Upper lobe of right lung (tissue), 1 donor: ENCODE data around the gene SPDYE16. TPM values are rescaled to one million over a fixed set of nuclear protein-coding genes. Genes with fewer than 3 reads are reported as not detected.
"Not testable (repeated sequence)": the region's sequence is repeated elsewhere in the genome, so short reads cannot be mapped to it uniquely, and the experiment has no call there.

ENCODE experiments used
- ATAC-seq: fragments of 200-7000 bp; cut with Tn5 transposase; one replicate; pipeline ENCODE4 v1.9.1; 2020; ENCODE audit warnings: mild to moderate bottlenecking, moderate library complexity
- DNase-seq: peaks from one replicate; pipeline ENCODE4 v3.0.0-alpha.2; 2020
- H3K27ac ChIP-seq: fragments of 200-600 bp; one replicate; pipeline ENCODE4 v1.8.0; 2022
- H3K27me3 ChIP-seq: fragments of 200-600 bp; one replicate; pipeline ENCODE4 v1.8.0; 2022; ENCODE audit warnings: mild to moderate bottlenecking
- H3K36me3 ChIP-seq: fragments of 200-600 bp; one replicate; pipeline ENCODE4 v1.8.0; 2022
- H3K4me1 ChIP-seq: fragments of 200-600 bp; one replicate; pipeline ENCODE4 v1.8.0; 2022
- H3K4me3 ChIP-seq: fragments of 200-600 bp; one replicate; pipeline ENCODE4 v1.8.0; 2022; ENCODE audit warnings: mild to moderate bottlenecking
- H3K9me3 ChIP-seq: fragments of 200-600 bp; one replicate; pipeline ENCODE4 v1.8.0; 2022
- CTCF ChIP-seq: fragments of 200-600 bp; IDR thresholded peaks from one replicate; pipeline ENCODE4 v1.8.0; 2022; ENCODE audit warnings: antibody characterized with exemption
- intact Hi-C: fragments of 100-400 bp; cut with DNase I; formaldehyde crosslinking; loops from one replicate; pipeline ENCODE4 v1.11.0; 2022
- total RNA-seq: library from RNA; stranded (reverse); fragmentation: NEBNext Ultra II Directional; extraction: Animal tissue kit (Norgen Biotek cat#: 25700); gene quantifications from one replicate; pipeline ENCODE4 v1.2.1, GENCODE V29; 2021
- donor health status: DM: no; HTN: yes; CAD: no; lungs with severe emphysema.

SPDYE16 gene
- total RNA-seq, 1 donor from 2014 or later, result 0.90 TPM

DNA sequence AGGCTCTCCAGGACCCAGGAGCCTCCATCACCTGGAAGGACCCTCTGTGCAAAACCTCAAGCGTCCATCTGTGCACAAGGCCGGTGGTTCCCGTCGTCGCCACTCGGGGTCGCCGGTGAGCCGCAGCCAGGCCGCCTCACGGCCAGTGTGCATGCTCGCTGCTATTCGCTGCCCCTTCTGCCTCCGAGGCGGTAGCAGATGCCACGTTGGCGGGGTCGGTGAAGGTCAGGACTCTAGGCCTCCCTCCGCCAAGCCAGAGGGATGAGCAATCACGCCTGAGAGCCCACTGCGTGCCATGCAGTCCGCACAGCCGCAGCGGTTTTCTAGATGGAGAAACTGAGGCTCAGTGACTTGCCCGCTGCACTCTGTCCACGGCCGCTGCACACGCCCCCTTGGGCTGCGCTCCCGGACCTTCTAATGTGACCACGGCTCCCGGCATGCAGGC lies 27.1 kb downstream of the SPDYE16 start:
- DNase-seq (peak; percentile 85), ATAC-seq (peak; percentile 72)
- TF ChIP-seq CTCF, result peak; percentile 90
- Histone ChIP-seq H3K27me3 (no peaks in the 10 kb centered on the region), H3K36me3 (no peaks in the 10 kb centered on the region), H3K4me3 (no peak overlapping the region), H3K4me1 (peaks cover 8% of the 10 kb centered on the region), H3K27ac (no peak overlapping the region), H3K9me3 (no peaks in the 10 kb centered on the region)
- intact Hi-C loops, result no loop called here

DNA sequence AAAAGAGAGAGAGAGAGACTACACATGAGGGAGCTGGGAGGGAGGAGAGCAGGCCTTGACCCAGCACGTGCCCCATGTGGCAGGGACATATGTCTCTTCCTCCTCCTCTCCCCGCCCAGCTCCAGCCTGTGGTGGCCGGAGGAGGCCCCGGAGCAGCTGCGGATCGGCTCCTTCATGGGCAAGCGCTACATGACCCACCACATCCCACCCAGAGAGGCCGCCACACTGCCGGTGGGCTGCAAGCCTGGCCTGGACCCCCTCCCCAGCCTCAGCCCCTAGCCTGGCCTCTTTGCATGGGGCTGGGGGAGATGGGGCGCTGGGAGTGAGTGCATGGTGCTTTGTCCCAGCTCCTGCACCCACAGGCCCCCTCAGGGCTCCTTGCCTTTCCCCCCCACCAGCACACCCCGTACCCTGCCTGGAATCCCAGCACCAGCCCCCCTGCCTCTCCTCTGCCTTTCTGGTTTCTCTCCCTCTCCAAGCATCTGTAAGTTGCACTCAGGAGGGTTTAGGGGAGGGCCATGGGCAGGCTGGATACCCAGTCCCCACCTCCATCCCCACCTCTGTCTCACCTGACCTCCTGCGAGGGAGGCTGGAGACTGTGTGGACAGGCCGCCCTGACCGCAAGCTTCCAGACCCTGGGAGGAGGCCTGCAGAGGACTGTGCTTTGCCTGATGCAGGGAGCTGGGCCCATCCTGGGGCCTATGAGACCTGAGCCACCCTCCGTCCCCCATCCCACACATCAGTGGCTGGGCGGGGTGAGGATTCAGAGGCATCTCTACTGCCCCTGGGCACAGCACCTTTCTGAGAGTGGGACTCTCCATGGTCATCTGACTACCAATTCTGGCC lies 27.9 kb downstream of the SPDYE16 start:
- no peak for DNase-seq
- H3K27me3 ChIP-seq, result no peaks in the 10 kb centered on the region
- intact Hi-C loops, result no loop called here
- ATAC-seq, result no peak
- no peaks in the 10 kb centered on the region for H3K9me3 ChIP-seq
- H3K27ac ChIP-seq, result no peak overlapping the region
- H3K4me3 ChIP-seq, result no peak overlapping the region
- no peak for TF ChIP-seq CTCF
- H3K4me1 ChIP-seq, result peaks cover 8% of the 10 kb centered on the region
- H3K36me3 ChIP-seq, result no peaks in the 10 kb centered on the region

DNA sequence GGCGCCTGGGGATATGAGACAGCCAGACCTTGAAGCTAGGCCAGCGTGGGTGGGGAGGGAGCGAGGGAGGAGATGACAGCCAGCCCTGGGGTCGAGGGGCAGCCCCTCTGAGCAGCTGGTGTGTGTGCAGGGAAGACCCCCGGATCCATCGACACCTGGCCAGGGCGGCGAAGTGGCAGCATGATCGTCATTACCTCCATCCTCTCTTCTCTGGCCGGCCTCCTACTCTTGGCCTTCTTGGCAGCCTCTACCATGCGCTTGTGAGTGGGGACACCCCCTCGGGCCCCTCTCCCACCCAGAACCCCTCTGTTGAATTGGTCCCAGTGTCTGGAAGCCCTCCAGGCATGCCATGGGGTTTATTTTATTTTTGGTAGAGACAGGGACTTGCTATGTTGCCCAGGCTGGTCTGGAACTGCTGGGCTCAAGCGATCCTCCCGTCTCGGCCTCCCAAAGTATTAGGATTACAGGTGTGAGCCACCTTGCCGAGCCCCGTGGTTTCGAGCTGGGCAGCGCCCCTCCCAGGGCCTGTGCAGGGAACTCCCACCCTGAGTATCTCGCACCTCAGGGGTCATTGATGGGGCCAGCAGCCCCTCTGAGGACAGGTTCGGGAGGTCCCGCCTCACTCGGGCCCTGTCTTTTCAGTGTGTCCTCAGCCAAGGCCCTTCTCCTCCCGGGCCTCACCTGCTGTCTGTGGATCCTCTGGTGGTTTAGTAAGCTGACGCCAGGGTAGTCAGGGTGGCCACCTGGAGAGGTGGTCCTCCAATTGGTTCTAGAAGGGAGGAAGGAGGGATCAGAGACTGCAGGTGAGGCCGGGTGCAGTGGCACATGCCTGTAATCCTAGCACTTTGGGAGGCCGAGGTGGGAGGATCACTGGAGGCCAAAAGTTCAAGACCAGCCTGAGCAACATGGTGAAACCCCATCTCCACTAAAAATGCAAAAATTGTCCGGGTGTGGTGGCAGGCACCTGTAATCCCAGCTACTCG lies 29.0 kb downstream of the SPDYE16 start:
- H3K9me3 ChIP-seq, result no peaks in the 10 kb centered on the region
- DNase-seq, result no peak
- no peaks in the 10 kb centered on the region for H3K36me3 ChIP-seq
- intact Hi-C loops, result no loop called here
- H3K27ac ChIP-seq, result no peak overlapping the region
- no peak for ATAC-seq
- peaks cover 8% of the 10 kb centered on the region for H3K4me1 ChIP-seq
- no peak for TF ChIP-seq CTCF
- H3K27me3 ChIP-seq, result no peaks in the 10 kb centered on the region
- no peak overlapping the region for H3K4me3 ChIP-seq

DNA sequence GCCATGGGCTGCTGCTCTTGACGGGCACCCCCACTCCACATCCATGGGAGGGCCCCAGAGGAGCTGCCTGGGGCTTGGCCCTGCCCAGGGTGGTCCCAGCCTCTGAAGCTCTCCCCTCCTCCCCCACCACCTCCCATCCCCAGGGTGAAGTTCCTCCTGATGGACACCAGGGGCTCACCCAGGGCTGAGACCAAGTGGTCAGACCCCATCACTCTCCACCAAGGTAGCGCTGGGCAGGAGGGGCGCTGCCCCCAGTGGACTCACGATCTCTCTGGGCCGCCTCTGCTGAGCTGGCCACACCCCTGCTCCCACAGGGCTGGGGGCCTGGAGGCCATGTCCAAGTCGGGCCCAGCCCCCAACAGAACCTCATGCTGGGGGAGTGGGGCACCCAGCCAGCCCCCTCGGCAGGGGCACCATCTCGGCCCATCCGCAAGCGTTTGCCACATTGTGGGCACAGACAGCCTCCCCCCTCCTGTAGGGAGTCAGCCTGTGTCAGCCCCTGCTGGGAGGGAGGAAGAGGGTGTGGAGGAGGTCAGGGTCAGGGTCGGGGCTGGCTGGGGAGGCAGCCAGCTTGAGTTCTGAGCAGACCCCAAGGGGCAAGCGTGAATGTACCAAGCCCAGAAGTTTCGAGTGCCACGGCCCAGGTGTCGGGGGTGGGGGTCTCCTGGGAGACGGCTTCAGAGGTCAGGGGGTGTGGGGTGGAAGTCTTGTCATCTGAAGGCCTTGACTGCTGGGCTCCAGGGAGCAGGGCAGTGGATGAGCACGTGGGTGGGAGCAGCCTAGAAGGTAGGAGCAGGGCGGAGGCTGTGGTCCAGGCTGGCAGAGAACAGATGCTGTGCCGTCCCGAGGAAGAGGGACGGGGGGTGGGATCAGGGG lies 29.9 kb downstream of the SPDYE16 start:
- Histone ChIP-seq H3K4me1 (peaks cover 8% of the 10 kb centered on the region), H3K27me3 (no peaks in the 10 kb centered on the region), H3K9me3 (no peaks in the 10 kb centered on the region), H3K27ac (no peak overlapping the region), H3K36me3 (no peaks in the 10 kb centered on the region), H3K4me3 (no peak overlapping the region)
- no peak for TF ChIP-seq CTCF
- intact Hi-C loops, result no loop called here
- no peak for DNase-seq
- no peak for ATAC-seq

GRCh38 chr7:76511911-76512885 lies 30.9 kb downstream of the SPDYE16 start:
- H3K4me1 ChIP-seq, H3K4me3 ChIP-seq, DNase-seq, H3K27ac ChIP-seq, H3K9me3 ChIP-seq, H3K27me3 ChIP-seq, intact Hi-C loops, H3K36me3 ChIP-seq: not testable (repeated sequence)
- peak; percentile 82 for ATAC-seq

DNA sequence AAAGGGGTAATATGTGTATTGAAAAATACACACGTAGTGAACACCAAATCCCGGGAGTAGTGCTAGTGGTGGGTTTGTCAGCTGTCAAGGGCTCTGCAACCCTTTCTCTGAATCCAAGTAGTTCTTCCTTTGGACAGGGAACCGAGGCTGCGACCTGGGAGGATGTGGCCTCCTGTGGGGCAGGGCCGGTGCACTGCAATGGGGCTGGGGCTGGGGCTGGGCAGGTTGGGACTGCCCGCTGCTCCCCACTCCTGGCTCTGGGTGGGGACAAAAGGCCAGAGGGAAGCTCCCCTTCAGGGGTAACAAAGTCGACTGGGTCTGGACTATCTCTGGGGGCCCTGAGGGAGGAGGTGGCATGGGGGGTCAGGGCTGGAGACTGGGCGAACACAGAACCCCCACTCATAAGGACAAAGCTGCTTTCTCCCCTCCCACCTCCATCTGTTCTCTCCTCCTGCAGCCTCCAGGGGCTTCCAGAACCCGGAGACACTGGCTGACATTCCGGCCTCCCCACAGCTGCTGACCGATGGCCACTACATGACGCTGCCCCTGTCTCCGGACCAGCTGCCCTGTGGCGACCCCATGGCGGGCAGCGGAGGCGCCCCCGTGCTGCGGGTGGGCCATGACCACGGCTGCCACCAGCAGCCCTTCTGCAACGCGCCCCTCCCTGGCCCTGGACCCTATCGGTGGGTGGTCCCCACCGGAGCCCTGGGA lies 31.7 kb downstream of the SPDYE16 start:
- H3K4me1 ChIP-seq, H3K27ac ChIP-seq, DNase-seq, intact Hi-C loops, H3K4me3 ChIP-seq, H3K36me3 ChIP-seq, H3K9me3 ChIP-seq, H3K27me3 ChIP-seq, ATAC-seq: not testable (repeated sequence)
